Ureter (tissue), 1 donor: ENCODE measurements around the gene CNTNAP2. TPM values are rescaled to one million over a fixed set of nuclear protein-coding genes. Genes with fewer than 3 reads are reported as not detected.
"Not testable (repeated sequence)": the region's sequence is repeated elsewhere in the genome, so short reads cannot be mapped to it uniquely, and the experiment has no call there.

ENCODE experiments used
- DNase-seq: peaks from one replicate; pipeline ENCODE4 v3.0.0-alpha.2; 2020; ENCODE audit warnings: low spot score
- total RNA-seq: library from RNA; stranded (reverse); gene quantifications from one replicate; pipeline ENCODE4 v1.2.4, GENCODE V29; 2023
- donor health status: DM: yes; HTN: yes; CAD: no.

Gene CNTNAP2
- total RNA-seq, 1 donor from 2014 or later, result 0.21 TPM

DNA sequence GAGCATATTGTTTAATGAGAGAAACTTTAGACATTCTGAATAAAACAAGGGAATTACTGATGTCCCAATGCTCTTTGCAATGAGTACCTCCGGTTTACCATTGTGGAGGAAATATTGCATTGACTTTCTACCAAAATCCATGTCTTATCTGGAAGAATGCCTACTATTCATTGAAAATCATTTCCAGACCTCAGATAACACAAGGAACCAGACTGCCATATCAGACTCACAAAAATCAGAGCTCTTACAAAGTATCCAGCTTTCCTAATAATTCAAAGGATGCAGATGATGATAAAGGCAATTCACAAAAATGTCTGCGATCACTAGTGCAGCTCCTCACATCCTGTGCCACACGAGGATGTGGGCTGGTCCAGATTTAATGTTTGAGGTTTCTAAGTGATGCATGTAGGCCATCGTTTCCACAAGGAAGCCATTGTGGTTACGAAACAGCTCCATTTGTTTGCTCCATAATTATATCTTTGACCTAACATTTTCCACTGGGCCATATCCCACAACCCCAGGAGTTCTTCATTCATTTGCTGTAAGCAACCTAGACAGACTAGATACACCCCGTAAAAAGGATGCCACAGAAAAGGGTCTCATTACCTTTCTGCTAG, 1642.8 kb downstream of the CNTNAP2 start:
- no peak for DNase-seq

DNA sequence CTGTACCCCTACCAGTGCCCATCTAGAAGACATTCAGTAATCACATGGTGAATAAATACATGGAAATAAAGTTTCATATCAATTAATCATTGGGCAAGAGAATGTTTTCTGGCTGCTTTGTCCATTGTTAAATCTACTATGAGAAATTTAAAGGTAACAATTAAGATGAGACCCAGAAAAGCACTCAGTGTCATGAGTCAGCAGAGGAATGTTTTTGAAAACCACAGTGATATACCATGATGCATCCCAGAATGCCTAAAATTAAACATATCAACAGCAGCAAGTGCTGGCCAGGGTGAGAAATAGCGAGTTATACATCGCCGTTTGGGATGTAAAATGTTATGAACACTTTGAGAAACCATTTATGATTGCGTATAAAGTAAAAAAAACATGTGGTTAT, 1648.7 kb downstream of the CNTNAP2 start:
- no peak for DNase-seq

DNA sequence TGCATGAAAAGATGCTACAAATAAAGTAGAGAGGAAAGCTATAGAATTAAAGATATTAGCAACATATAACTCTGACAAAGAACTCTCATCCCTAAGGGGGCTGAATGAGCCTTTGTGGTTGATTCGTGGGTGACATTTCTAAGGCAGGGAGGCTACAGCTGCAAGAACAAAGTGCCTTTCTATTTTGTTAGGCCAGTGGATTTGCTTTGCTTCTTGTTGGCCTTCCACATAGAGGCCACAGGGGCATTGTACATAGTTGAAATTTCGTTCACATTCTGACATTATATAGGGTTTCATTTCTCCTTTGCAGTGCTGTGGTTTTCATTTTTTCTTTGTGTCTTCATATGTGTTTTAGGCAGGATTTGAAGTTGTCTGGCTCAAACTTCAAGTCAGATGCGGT, 1654.7 kb downstream of the CNTNAP2 start:
- DNase-seq, result no peak

DNA sequence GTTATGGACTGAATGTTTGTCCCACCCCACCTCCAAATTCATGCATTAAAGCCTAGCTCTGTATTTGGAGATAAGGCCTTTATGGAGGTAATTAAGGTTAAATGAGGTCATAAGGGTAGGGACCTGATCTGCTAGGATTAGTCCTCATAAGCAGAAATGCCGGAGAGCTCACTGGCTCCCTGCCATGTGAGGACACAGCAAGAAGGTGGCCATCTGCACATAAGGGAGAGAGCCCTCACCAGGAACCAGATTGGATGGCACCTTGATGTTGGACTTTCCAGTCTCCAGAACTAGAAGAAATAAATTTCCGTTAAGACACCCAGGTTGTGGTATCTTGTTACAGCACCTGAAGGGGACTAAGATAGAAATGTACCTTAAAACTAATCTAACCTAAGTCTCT, 1657.9 kb downstream of the CNTNAP2 start:
- no peak for DNase-seq

DNA sequence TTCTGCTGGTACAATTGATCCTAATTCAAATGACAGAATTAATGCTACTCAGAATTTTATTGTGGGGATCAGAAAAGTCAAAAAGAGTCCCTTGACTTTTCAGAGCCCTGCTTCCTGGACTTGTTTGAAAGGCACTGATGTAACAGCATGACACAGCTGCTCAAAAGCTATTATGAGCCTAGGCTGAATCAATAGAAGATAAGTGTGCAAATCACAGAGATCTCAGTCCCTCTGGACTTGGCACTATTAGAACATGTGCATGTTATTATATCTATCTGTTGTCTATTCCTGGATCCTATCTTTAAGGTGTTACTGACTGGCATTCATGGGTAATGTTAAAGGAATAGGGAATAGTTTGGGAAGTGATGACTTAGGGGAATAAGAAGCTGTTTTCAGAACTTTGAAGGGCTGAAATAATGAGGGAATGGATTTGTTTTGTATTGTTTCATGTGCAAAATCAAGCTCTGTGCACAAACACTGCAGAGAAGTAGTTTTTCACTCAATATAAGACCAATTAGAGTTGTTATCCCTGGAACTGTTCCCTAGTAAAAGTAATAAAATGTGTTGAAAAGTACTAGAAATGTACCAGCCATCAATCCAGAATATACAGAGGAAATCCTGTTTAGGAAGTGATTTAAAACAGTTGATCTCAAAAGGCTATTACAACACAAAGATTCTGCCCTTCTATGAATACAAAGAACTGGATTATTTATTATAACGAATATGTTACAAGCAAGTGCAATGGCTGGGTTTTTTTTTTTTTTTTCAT, 1659.1 kb downstream of the CNTNAP2 start:
- DNase-seq, result no peak

DNA sequence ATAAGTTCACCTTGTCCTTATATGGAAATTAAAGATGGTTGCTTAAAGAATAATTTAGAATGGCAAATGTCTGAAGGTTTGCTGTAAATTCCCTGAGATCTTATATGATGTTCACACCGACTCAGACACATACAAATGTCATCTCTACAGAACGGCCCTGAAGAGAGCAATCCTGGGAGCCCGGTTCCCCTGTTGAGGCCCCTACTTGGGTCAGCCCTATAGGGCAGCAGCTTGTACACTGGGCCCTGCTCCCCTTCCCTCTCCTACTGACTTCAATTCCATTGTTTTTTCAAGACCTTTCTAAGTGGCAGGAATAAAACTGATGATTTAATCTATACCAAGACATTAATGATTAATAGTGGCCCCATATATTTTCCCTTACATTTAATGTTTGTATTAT, 1660.7 kb downstream of the CNTNAP2 start:
- no peak for DNase-seq

DNA sequence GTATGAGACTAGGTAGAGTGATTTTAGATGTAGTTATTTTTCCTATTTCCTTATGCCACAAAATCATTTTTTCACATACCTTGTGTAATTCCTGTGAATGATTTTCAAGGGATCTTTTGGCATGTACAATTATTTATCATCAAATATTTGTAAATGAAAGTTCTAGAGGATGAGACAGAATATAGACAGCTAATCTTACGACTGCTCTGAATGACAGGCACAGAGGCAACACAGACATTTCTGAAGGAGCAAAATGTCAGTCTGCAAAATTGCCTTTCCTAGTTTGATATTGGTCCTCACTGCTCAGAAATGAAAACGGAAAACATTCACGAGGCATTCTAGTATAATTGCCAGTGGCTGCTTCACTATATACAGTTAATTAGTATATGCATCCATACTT, 1663.3 kb downstream of the CNTNAP2 start:
- no peak for DNase-seq

DNA sequence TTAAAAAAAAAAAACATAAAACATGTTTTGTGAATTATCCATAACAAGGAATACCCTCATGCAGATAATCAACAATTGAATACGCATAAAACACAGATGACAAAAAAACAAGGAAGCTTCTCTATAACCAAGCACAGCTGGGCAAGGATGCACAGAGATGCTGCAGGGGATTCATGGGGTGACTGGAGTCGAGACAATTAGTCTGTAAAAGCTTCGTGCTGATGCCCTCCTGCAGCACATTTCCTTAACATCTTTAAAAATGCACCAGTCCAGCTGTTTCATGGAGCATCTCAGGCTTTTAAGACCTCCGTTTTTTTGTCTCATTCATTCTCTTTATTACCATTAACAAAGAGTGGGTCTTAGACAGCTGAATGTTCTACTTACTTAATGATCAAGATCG, 1680.0 kb downstream of the CNTNAP2 start:
- no peak for DNase-seq

DNA sequence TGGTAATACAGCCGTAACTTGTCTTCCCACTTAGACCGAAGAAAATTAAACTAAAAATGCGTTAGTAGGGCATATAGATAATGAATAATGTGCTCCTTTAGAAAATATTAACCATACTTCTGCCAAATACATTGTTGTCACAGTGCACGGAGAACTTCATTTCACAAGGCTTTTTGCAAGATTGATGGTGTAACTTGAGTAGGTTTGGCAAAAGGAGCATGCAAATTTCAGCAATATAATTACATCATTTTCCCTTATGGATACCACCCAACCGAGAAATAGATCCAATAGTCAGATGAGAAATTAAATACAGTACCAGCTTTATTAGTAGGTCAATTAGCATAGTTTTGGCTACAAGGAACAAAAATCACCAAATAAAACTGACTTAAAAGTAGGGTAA, 1681.4 kb downstream of the CNTNAP2 start:
- no peak for DNase-seq

DNA sequence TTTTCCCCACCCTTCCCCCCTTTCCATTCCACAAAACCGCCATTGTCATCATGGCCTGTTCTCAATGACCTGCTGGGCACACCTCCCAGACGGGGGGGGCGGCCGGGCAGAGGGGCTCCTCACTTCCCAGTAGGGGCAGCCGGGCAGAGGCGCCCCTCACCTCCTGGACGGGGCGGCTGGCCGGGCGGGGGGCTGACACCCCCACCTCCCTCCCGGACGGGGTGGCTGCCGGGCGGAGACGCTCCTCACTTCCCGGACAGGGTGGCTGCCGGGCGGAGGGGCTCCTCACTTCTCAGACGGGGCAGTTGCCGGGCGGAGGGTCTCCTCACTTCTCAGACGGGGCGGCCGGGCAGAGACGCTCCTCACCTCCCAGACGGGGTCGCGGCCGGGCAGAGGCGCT, 1685.2 kb downstream of the CNTNAP2 start:
- not testable (repeated sequence) for DNase-seq

DNA sequence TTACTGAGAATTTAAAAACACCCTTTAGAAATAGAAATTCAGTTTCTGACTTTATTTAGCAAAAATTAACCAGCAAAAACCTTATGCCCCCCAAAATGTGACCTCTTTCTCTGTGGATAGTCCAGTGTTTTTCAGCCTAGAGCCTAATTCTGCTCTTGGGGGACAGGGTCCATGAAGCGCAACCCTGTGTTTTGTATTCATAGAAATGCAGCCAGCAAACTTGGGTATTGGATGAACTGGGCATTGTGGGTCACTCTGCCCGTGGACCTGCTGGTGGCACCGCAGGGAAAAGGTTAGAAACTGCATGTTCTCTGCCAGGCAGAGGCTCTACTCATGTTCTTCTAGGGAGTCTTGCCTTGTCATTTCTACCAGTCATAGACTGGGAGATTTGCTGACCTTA, 1686.5 kb downstream of the CNTNAP2 start:
- DNase-seq, result no peak

DNA sequence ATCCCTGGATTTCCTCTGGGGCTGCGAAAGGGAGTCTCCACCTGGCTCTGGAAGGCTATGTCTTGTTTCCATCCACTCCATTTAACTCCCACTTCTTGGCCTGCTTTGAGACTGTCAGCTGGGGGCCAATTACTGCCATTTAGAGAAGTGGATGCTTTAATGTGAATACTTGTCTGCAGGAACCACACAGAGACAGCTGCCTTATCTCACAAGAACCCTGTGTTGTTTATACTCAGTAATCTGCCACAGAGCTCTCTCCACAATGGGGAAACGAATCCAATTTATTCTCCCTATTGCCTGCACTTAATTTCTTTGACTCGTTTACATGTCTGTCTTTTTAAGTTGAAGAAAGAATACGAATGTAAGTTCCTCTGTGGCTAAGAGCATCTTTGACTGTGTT, 1687.0 kb downstream of the CNTNAP2 start:
- no peak for DNase-seq

DNA sequence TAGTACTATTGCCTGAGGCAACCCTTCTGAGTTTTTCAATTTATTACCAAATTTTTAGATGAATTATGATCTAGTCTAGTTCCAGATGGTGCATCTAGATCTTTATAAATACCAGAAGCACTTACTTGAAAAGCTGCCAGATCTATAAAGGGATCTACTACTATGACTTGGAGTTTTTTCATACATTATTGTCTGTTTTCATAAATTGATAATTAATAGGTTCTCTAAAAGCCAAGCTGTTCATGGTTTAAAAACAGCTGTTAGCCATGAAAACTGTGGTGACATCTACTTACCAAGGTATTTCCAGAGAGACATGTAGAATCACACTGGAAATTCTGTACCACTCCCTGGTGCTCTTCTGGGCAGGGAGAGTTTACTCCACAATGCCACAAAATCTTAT, 1687.4 kb downstream of the CNTNAP2 start:
- no peak for DNase-seq

DNA sequence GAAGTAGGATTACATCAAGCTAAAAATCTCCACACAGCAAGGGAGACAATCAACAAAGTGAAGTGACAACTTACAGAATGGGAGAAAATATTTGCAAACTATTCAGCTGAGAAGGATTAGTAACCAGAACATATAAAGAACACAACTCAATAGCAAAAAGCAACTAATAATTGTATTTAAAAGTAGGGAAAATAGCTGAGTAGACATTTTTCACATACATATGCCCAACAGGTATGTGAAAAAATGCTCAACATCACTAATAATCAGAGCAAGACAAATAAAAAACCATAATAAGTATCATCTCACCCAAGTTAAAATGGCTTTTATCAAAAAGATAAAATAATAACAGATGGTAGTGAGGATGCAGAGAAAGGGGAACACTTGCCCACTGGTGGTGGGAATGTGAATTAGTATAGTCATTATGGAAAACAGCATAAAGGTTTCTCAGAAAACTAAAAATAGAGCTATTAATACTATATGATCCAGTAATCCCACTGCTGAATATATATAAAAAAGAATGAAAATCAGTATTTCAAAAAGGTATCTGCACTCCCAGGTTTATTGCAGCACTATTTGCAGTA, 1689.5 kb downstream of the CNTNAP2 start:
- no peak for DNase-seq

DNA sequence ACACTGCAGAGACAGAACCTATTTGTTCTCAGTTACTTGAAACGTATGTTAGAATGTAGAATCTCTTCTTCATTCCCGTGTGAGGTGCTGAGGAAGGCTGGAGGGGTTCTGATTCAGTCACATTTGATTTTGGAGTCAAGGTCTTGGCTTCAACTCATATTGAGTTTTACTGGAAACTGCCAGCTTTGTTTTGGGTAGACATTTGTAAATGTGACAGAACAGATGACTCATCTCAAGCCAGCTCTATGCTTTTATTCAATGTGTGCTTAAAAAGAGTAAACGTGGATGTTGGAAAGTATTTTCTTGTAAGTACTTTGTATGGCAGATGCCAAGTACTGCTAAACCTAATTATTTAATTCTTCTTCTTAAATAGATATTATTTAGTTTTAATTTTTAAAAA, 1693.2 kb downstream of the CNTNAP2 start:
- DNase-seq, result no peak

DNA sequence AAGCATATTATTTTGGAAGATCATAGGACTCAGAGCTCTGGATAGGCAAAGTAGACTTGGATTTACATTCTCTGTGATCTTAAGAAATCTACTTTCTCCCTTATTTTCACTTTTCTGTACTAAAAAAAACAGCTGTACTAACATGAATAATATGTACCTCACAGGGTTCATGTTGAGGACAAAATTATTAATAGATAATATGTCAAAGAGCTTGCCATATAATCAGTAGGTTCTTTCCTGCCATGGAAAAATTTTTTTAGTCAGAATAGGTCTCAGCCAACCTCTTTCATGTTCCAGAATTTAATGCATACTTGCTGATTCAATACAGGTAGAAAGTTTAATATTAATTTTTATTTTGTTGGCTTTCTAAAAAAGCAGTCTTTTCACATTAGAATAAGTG, 1693.7 kb downstream of the CNTNAP2 start:
- no peak for DNase-seq

DNA sequence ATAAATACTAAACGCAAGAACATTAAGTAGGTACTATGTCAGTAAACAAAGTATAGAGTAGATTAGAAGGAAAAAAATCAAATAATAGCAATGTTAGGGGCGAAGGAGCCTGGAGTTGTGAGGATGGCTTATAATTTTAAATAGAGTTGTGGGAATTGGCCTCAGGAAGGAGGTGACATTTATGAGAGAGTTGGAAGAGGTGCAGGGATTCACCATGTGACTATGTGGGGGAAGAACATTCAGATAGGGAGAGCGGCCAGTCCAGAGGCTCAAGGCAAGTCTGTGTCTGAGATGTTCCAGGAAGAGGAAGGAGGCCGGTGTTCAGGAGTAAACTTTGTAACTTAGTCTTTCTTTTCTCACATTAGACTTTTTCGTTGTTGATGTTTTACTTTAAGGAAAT, 1695.3 kb downstream of the CNTNAP2 start:
- DNase-seq, result no peak

DNA sequence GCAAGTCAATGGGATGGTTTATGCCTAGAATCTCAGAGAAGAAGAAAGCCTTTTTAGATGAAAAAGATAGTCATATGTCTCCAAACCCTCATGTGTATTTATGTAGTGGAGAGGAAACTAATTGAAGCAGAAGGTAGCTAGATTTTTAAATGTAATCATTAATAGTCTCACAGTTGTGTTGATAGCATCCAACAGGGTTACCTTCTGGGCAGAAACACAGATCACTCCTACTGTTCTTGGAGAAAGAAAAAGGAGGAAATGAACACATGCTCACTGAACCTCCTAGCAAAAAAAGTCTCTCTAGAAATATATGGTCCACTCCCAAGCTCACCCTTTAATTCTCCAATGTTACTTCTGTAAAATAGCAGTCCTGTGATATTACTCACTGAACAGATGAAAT, 1696.7 kb downstream of the CNTNAP2 start:
- no peak for DNase-seq

DNA sequence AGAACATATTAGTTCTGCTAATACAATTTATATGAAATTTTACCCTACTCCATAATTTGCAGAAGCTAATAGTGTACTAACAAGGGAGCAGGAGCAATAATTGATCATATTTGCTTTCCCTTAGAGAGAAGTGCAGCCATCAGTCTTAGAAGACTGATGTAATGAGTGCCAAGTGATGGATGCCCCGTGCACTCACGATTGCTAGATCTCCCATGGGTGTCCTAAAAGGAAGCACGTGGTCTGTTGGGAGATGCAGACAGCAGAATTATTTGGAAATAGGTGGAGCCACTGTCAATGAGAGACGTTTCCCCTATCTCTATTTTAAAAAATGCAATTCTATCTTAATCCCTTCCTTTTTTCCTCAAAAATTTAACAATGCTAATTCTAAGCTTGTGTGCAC, 1701.7 kb downstream of the CNTNAP2 start:
- no peak for DNase-seq

DNA sequence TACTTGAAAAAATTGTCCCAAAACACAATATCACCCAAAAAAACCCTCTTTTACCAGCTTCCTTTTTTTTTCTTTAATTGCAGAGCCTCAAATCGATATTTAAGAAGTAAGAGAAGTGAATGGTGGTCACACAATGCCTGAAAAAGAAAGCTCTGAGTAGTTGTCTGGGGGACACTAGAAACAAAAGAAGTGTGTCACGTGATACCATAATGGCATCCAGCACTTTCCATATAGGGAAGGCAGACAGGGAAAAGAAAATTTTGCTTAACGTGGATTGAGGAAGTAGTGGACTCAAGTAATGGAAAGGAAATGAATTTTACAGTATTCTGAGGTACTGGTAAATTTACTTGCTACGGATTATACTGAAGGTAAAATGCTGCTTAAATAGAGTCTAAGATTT, 1708.1 kb downstream of the CNTNAP2 start:
- DNase-seq, result no peak

DNA sequence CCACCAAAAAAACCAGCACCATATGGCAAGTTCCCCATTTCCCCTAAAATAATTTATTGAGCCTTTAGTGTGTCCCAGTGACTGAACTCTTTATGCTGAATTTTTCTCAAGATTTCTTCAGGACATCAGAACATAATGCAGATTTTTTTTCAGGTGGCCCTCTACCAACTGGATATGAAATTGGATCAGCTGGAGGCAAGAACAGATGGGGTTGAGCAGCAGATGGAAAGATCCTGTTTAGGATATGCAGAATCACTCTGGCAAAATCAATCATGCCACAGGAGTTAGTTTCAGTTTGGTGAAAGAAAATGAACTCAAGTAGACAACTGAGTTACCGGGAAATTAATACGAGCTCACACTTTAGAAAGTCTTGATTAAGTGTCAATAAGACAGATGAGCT, 1712.4 kb downstream of the CNTNAP2 start:
- DNase-seq, result no peak

DNA sequence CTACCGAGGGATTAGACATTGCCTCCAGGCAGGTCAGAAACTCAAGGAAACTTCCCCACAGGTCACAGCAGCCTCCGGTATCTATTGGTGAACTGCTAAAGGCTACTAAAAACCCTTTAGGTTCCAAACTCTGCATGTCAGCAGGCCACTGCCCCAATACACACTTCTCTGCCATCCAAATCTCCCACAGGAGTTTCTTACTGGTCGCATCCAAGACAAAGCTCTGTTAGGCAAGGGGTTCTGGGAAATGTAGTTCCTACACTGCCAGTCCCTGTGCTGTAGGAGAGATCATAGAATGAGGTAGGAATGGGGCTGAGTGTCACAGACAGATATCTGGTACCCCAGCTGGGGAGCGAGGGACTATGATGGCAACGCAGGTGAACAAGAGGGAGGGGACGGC, 1717.0 kb downstream of the CNTNAP2 start:
- DNase-seq, result no peak

DNA sequence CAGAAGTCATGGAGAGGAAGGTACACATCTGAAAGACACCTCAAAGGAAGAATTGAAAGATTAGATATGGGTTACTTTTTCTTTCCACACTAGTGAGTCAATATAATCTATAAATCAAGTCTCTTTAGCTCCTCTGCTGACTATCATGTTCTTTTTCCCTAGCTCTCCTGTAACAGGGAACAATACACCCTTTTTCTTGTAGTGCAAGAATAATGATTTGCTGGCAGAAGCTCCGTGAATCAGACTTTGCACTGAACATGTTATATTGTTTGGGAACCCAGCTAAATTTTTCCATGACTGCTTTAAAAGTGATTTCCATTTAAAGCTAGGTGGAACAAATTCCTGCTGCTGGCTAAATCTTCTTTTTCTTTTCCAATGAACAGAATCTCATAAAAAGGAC, 1717.4 kb downstream of the CNTNAP2 start:
- no peak for DNase-seq
